MM.1S (cell line): Measurements from ENCODE around the gene DRD3.

Source experiments
- DNase-seq: peaks from one replicate; pipeline ENCODE4 v3.0.0-alpha.2; 2015
- H2AFZ ChIP-seq: fragments of 300-600 bp; sonication (generic); 2 replicates; pipeline ENCODE4 v1.6.0; 2016; ENCODE audit warnings: antibody characterized with exemption, low read length
- H3F3A ChIP-seq: fragments of 300-600 bp; sonication (generic); 2 replicates; pipeline ENCODE4 v1.6.1; 2016; ENCODE audit warnings: mild to moderate bottlenecking, antibody characterized with exemption, low read length, moderate library complexity, mixed read lengths; ENCODE audit not compliant: insufficient read depth
- H3K27ac ChIP-seq: fragments of 300-600 bp; sonication (generic); 2 replicates; pipeline ENCODE4 v1.5.1; 2016; ENCODE audit warnings: mild to moderate bottlenecking, low read length
- H3K27me3 ChIP-seq: fragments of 300-600 bp; sonication (generic); replicated peaks from 2 replicates; pipeline ENCODE4 v1.6.0; 2016; ENCODE audit warnings: low read length; ENCODE audit not compliant: insufficient read depth
- H3K36me3 ChIP-seq: fragments of 300-600 bp; sonication (generic); replicated peaks from 2 replicates; pipeline ENCODE4 v1.6.1; 2016; ENCODE audit warnings: mild to moderate bottlenecking, low read length, mixed read lengths; ENCODE audit not compliant: insufficient read depth
- H3K4me1 ChIP-seq: fragments of 300-600 bp; sonication (generic); 2 replicates; pipeline ENCODE4 v1.6.1; 2016; ENCODE audit warnings: low read length, mixed read lengths
- H3K4me2 ChIP-seq: fragments of 300-600 bp; sonication (generic); 2 replicates; pipeline ENCODE4 v1.6.0; 2016; ENCODE audit warnings: low read depth, low read length
- H3K4me3 ChIP-seq: fragments of 300-600 bp; sonication (generic); 2 replicates; pipeline ENCODE4 v1.5.1; 2016; ENCODE audit warnings: low read length, mixed read lengths
- H3K79me2 ChIP-seq: fragments of 300-600 bp; sonication (generic); 2 replicates; pipeline ENCODE4 v1.6.1; 2016; ENCODE audit warnings: mixed run types, low read length, mixed read lengths
- H3K9ac ChIP-seq: fragments of 300-600 bp; sonication (generic); 2 replicates; pipeline ENCODE4 v1.6.1; 2016; ENCODE audit warnings: low read length, mixed read lengths
- H3K9me2 ChIP-seq: fragments of 300-600 bp; sonication (generic); replicated peaks from 2 replicates; pipeline ENCODE4 v1.6.1; 2016; ENCODE audit warnings: mild to moderate bottlenecking, low read length, mixed read lengths; ENCODE audit not compliant: insufficient read depth
- H3K9me3 ChIP-seq: fragments of 300-600 bp; sonication (generic); replicated peaks from 2 replicates; pipeline ENCODE4 v1.6.1; 2016; ENCODE audit warnings: mild to moderate bottlenecking, low read length, mixed read lengths; ENCODE audit not compliant: insufficient read depth
- H4K20me1 ChIP-seq: fragments of 300-600 bp; sonication (generic); 2 replicates; pipeline ENCODE4 v1.6.1; 2016; ENCODE audit warnings: mild to moderate bottlenecking, low read length, moderate library complexity, mixed read lengths; ENCODE audit not compliant: insufficient read depth
- EZH2 ChIP-seq: fragments of 300-600 bp; sonication (generic); optimal IDR thresholded peaks from 2 replicates; pipeline ENCODE3; 2017; ENCODE audit warnings: low read depth, mild to moderate bottlenecking, antibody characterized with exemption, low read length, mixed read lengths
- EZH2phosphoT487 ChIP-seq: fragments of 300-600 bp; sonication (generic); IDR thresholded peaks from 2 replicates; pipeline ENCODE4 v1.6.1; 2018; ENCODE audit warnings: antibody characterized with exemption, low read length
- TF ChIP-seq, protein P1 (sequence below): fragments of 300-600 bp; sonication (generic); IDR thresholded peaks from 2 replicates; pipeline ENCODE4 v1.5.1; 2016; ENCODE audit warnings: antibody characterized with exemption, low read length, mixed read lengths

DRD3 gene

DNA sequence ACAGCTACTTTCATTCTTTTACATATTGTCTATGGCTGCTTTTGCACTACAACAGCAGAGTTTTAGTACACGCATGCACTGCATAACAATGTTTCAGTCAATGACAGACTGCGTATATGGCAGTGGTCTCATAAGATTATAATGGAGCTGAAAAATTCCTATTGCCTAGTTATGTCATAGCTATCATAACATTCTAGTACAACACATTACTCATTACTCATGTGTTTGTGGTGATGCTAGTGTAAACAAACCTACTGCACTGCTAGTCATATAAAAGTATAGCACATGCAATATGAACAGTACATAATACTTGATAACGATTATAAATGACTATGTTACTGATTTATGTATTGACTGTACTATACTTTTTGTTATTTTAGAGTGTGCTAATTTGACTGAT, 74.4 kb downstream of the DRD3 start:
- H3K79me2 ChIP-seq: no peaks in the 10 kb centered on the region
- no peak overlapping the region for H2AFZ ChIP-seq
- H3K36me3 ChIP-seq: no peaks in the 10 kb centered on the region
- no peaks in the 10 kb centered on the region for H3F3A ChIP-seq
- TF ChIP-seq EZH2: no peak
- no peak for TF ChIP-seq EZH2phosphoT487
- TF ChIP-seq, protein P1, sequence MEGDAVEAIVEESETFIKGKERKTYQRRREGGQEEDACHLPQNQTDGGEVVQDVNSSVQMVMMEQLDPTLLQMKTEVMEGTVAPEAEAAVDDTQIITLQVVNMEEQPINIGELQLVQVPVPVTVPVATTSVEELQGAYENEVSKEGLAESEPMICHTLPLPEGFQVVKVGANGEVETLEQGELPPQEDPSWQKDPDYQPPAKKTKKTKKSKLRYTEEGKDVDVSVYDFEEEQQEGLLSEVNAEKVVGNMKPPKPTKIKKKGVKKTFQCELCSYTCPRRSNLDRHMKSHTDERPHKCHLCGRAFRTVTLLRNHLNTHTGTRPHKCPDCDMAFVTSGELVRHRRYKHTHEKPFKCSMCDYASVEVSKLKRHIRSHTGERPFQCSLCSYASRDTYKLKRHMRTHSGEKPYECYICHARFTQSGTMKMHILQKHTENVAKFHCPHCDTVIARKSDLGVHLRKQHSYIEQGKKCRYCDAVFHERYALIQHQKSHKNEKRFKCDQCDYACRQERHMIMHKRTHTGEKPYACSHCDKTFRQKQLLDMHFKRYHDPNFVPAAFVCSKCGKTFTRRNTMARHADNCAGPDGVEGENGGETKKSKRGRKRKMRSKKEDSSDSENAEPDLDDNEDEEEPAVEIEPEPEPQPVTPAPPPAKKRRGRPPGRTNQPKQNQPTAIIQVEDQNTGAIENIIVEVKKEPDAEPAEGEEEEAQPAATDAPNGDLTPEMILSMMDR: no peak
- no peaks in the 10 kb centered on the region for H3K27me3 ChIP-seq
- no peaks in the 10 kb centered on the region for H3K9me3 ChIP-seq
- no peaks in the 10 kb centered on the region for H4K20me1 ChIP-seq
- no peak overlapping the region for H3K27ac ChIP-seq
- no peaks in the 10 kb centered on the region for H3K4me1 ChIP-seq
- no peaks in the 10 kb centered on the region for H3K9me2 ChIP-seq
- DNase-seq: no peak
- H3K4me2 ChIP-seq: no peak overlapping the region
- H3K9ac ChIP-seq: no peak overlapping the region
- H3K4me3 ChIP-seq: no peak overlapping the region

DNA sequence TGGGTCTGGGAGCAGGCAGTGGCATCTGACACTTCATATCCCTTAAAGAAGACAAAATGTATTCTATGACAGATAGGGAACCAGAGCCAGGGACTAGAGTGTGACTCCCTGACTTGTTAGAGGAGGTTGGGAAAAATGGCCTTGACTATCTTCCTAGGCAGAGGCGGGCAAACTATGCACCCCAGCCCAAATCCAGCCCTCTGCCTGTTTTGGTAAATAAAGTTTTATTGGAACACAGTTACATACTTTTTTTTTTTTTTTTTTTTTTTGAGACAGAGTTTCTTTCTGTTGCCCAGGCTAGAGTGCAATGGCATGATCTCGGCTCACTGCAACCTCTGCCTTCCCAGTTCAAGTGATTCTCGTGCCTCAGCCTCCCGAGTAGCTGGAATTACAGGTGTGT, 75.0 kb downstream of the DRD3 start:
- no peak overlapping the region for H3K4me3 ChIP-seq
- H3K4me2 ChIP-seq: no peak overlapping the region
- H3K27me3 ChIP-seq: no peaks in the 10 kb centered on the region
- H3K9me3 ChIP-seq: no peaks in the 10 kb centered on the region
- no peaks in the 10 kb centered on the region for H3K36me3 ChIP-seq
- H3F3A ChIP-seq: no peaks in the 10 kb centered on the region
- H3K4me1 ChIP-seq: no peaks in the 10 kb centered on the region
- no peak for DNase-seq
- no peak overlapping the region for H2AFZ ChIP-seq
- no peak for TF ChIP-seq EZH2phosphoT487
- TF ChIP-seq EZH2: no peak
- TF ChIP-seq, protein P1: no peak
- H3K9ac ChIP-seq: no peak overlapping the region
- H3K9me2 ChIP-seq: no peaks in the 10 kb centered on the region
- H4K20me1 ChIP-seq: no peaks in the 10 kb centered on the region
- H3K79me2 ChIP-seq: no peaks in the 10 kb centered on the region
- H3K27ac ChIP-seq: no peak overlapping the region

DNA sequence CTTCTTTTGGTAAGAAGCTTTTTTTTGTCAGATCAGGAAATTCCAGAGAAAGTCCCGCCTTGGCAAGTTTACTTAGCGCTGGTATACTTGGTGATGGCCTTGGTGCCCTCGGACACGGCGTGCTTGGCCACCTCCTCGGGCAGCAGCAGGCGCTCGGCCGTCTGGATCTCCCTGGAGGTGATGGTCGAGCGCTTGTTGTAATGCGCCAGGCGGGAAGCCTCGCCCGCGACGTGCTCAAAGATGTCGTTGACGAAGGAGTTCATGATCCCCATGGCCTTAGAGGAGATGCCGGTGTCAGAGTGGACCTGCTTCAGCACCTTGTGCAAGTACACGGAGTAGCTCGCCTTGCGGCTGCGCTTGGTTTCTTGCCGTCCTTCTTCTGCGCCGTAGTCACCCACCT, 75.7 kb downstream of the DRD3 start:
- Histone ChIP-seq H3K27ac (no peak overlapping the region), H3K36me3 (no peaks in the 10 kb centered on the region), H3K9me3 (no peaks in the 10 kb centered on the region), H3F3A (no peaks in the 10 kb centered on the region), H3K79me2 (no peaks in the 10 kb centered on the region), H3K9me2 (no peaks in the 10 kb centered on the region), H3K4me2 (no peak overlapping the region), H2AFZ (no peak overlapping the region), H3K4me1 (no peaks in the 10 kb centered on the region), H3K9ac (no peak overlapping the region), H3K4me3 (no peak overlapping the region), H4K20me1 (no peaks in the 10 kb centered on the region), H3K27me3 (no peaks in the 10 kb centered on the region)
- TF ChIP-seq, protein P1: no peak
- TF ChIP-seq EZH2phosphoT487 (no peak), EZH2 (no peak)
- no peak for DNase-seq
